ENCODE results near the gene GRID1. TPM values are rescaled to one million over a fixed set of nuclear protein-coding genes. Genes with fewer than 3 reads are reported as not detected.

GRID1 gene
- total RNA-seq, 1 donor from 2014 or later: under 0.01 TPM

DNA sequence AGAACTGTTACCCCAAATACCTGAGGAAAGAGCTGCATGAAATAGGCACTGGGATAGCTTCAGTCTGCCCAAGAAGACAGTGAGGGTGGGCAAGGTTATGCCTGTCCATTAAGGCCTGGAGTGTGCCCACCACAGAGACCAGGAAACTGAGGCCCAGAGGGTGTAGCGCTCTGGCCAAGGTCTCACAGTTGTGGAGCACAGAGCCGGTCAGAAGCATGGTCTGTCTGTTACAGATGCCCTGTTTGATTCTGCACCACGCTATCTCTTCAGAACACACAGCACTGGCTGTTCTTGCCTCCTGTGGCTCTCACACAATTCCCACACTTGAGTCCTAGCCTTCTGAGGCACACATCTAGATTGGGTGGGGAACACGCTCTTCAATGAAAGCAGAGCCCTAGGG, 261.4 kb downstream of the GRID1 start:
- peak; percentile 36 for FAIRE-seq
- no peak for TF ChIP-seq CTCF (IDR thresholded peaks at IDR 0.05; ENCODE audit: insufficient read depth, low read length, severe bottlenecking)
- no peak for DNase-seq (ENCODE audit: low read depth)

GRCh38 chr10:86104611-86105145, 261.9 kb downstream of the GRID1 start:
- no peak for TF ChIP-seq CTCF (IDR thresholded peaks at IDR 0.05; ENCODE audit: insufficient read depth, low read length, severe bottlenecking)
- FAIRE-seq (no peak), DNase-seq (ENCODE audit: low read depth) (no peak)
- Histone ChIP-seq H3K36me3 (ENCODE audit: control insufficient read depth, insufficient read depth, low read length) (no peaks in the 10 kb centered on the region), H3K4me3 (ENCODE audit: low read depth, low read length) (no peak overlapping the region), H3K27me3 (ENCODE audit: control insufficient read depth, insufficient read depth, low read length) (no peaks in the 10 kb centered on the region)

More for the DNA sequence above, 261.4 kb downstream of the GRID1 start:
- Histone ChIP-seq H3K27me3 (ENCODE audit: control insufficient read depth, insufficient read depth, low read length) (no peaks in the 10 kb centered on the region), H3K36me3 (ENCODE audit: control insufficient read depth, insufficient read depth, low read length) (no peaks in the 10 kb centered on the region), H3K4me3 (ENCODE audit: low read depth, low read length) (no peak overlapping the region)

DNA sequence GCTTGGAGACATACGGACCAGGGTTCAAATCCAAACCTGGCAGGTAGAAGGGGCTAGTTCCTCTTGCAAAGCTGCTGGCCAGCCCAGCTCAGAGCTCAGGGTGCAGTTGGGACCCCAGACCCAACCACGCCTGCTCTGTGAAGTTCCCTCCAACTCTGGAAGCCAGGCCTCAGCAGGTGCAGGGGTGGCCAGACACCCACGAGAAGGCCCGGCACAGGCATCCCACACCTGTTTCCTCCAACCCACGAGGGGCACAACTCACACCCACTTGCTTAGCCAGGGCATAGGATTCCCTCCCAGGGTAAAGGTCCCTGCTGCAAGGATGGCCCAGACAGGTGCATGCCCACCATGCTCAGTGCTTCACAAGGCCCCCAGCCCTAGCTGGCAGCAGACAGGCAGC, 262.4 kb downstream of the GRID1 start:
- TF ChIP-seq CTCF (IDR thresholded peaks at IDR 0.05; ENCODE audit: insufficient read depth, low read length, severe bottlenecking): no peak
- no peak for FAIRE-seq
- Histone ChIP-seq H3K4me3 (ENCODE audit: low read depth, low read length) (no peak overlapping the region), H3K27me3 (ENCODE audit: control insufficient read depth, insufficient read depth, low read length) (no peaks in the 10 kb centered on the region), H3K36me3 (ENCODE audit: control insufficient read depth, insufficient read depth, low read length) (no peaks in the 10 kb centered on the region)
- no peak for DNase-seq (ENCODE audit: low read depth)

DNA sequence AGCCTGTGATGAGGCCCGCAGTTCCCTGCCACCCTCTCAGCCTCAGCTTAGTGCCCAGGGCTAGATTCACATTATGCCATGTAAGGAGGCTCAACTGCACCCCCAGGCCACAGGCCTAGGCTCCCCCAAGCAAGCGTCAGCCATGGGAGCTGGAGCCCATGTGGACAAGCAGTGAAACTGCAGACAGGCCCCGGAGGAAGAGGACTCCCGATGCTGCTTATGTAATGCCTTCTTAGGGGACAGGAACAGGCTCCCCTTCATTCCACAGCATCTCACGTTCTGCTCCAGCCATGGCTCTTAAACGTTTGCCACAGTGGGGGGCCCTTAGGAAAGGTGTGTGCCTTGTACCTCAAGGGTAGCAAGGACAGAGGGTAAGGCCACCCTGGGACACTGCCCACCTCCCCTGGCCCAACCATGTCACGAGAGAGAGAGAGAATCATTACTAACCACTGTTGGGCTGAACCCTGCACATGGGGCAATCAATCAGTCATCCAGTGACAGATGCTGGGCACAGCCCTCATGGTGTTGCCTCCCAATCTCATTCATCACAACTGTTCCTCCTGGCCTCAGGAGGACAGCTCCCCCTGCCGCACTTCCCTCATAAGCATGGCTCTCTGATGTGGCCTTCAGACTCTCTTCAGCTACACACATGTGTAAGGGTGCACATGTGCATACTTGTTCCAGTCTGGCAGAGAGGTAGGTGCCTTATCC, 263.0 kb downstream of the GRID1 start:
- H3K27me3 ChIP-seq (ENCODE audit: control insufficient read depth, insufficient read depth, low read length): no peaks in the 10 kb centered on the region
- no peak overlapping the region for H3K4me3 ChIP-seq (ENCODE audit: low read depth, low read length)
- FAIRE-seq (no peak), DNase-seq (ENCODE audit: low read depth) (no peak)
- H3K36me3 ChIP-seq (ENCODE audit: control insufficient read depth, insufficient read depth, low read length): no peaks in the 10 kb centered on the region
- TF ChIP-seq CTCF (IDR thresholded peaks at IDR 0.05; ENCODE audit: insufficient read depth, low read length, severe bottlenecking): no peak

DNA sequence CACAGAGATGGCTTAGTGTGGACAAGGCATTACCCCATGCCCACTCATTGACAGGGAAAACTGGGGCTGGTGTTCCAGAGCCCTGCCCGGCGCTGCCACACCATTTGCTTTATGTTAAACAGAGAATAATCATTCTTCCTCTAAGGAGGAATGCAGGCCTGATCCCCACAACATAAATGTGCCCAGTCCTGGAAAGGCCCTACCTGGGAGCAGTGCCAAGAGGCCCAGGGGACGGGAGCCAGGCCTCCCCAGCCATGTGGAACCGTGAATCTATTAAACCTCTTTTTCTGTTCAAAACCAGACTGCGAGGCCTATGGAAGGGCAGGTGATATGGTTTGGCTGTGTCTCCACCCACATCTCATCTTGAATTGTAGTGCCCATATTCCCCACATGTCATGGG, 264.1 kb downstream of the GRID1 start:
- no peak for TF ChIP-seq CTCF (IDR thresholded peaks at IDR 0.05; ENCODE audit: insufficient read depth, low read length, severe bottlenecking)
- FAIRE-seq (no peak), DNase-seq (ENCODE audit: low read depth) (no peak)
- no peak overlapping the region for H3K4me3 ChIP-seq (ENCODE audit: low read depth, low read length)
- H3K27me3 ChIP-seq (ENCODE audit: control insufficient read depth, insufficient read depth, low read length): no peaks in the 10 kb centered on the region
- no peaks in the 10 kb centered on the region for H3K36me3 ChIP-seq (ENCODE audit: control insufficient read depth, insufficient read depth, low read length)

GRCh38 chr10:86102031-86102430, 264.6 kb downstream of the GRID1 start:
- H3K4me3 ChIP-seq (ENCODE audit: low read depth, low read length): no peak overlapping the region
- DNase-seq (ENCODE audit: low read depth) (no peak), FAIRE-seq (no peak)
- no peaks in the 10 kb centered on the region for H3K27me3 ChIP-seq (ENCODE audit: control insufficient read depth, insufficient read depth, low read length)
- TF ChIP-seq CTCF (IDR thresholded peaks at IDR 0.05; ENCODE audit: insufficient read depth, low read length, severe bottlenecking): no peak
- H3K36me3 ChIP-seq (ENCODE audit: control insufficient read depth, insufficient read depth, low read length): no peaks in the 10 kb centered on the region

Data from bronchial epithelial cell (primary cell).